Hematopoietic multipotent progenitor cell (in vitro differentiated cells): Measurements from ENCODE around the gene ZNF239. TPM values are rescaled to one million over a fixed set of nuclear protein-coding genes. Genes with fewer than 3 reads are reported as not detected.
"Not testable (repeated sequence)": the region's sequence is repeated elsewhere in the genome, so short reads cannot be mapped to it uniquely, and the experiment has no call there.

Experiments
- DNase-seq, 3 donors: peaks; one replicate each; pipeline ENCODE4 v3.0.0-alpha.2; 2011 to 2015; ENCODE audit warnings: low read depth in 2 of 3, low spot score in 2 of 3
- total RNA-seq: library from RNA; depleted of rRNA; stranded (reverse); fragments of >200 nt; gene quantifications from one replicate; pipeline ENCODE4 v1.2.3, GENCODE V29; 2012

The ZNF239 gene
- 1.1 TPM for total RNA-seq

GRCh38 chr10:43574001-43574892, at the start of gene ZNF239:
Gene ZNF239 (minus strand): TSS chr10:43574616. CDS start chr10:43558079, 16,537 bp downstream.
- DNase-seq: peak; percentile 67 to 69 (median 69)

GRCh38 chr10:43623351-43623750, 48.9 kb upstream of the ZNF239 start:
- peak in 2 of 3 donors; percentile 49 to 68 for DNase-seq

GRCh38 chr10:43622038-43622437, 47.6 kb upstream of the ZNF239 start:
- DNase-seq: no peak

GRCh38 chr10:43619368-43619767, 45.0 kb upstream of the ZNF239 start:
- DNase-seq: no peak

GRCh38 chr10:43616697-43617370, 42.4 kb upstream of the ZNF239 start:
- DNase-seq: no peak

GRCh38 chr10:43610636-43611035, 36.2 kb upstream of the ZNF239 start:
- no peak for DNase-seq

GRCh38 chr10:43607199-43607573, 32.8 kb upstream of the ZNF239 start:
- DNase-seq: no peak

- DNase-seq: peak in 2 of 3 donors; percentile 48 to 66
These were observed 32.1 kb upstream of the ZNF239 start, which contains the start of gene ZNF485 for GRCh38 chr10:43606323-43607198. Gene ZNF485 (plus strand): TSS chr10:43606438. CDS start chr10:43607051, 613 bp downstream.

GRCh38 chr10:43605850-43606322, 31.5 kb upstream of the ZNF239 start:
- DNase-seq: no peak

- not testable (repeated sequence) for DNase-seq
These were observed 27.2 kb upstream of the ZNF239 start for GRCh38 chr10:43601576-43601975.

- peak in 1 of 3 donors; percentile 71 for DNase-seq
These were observed 24.9 kb upstream of the ZNF239 start for GRCh38 chr10:43599333-43599732.

GRCh38 chr10:43598446-43598845, 24.0 kb upstream of the ZNF239 start:
- no peak for DNase-seq

- no peak for DNase-seq
These were observed 22.1 kb upstream of the ZNF239 start for GRCh38 chr10:43596546-43596945.

GRCh38 chr10:43595739-43596298, 21.4 kb upstream of the ZNF239 start:
- peak in 1 of 3 donors; percentile 14 for DNase-seq

GRCh38 chr10:43594944-43595589, 20.7 kb upstream of the ZNF239 start:
- peak in 2 of 3 donors; percentile 56 to 71 for DNase-seq

- DNase-seq: no peak
These were observed 17.0 kb upstream of the ZNF239 start for GRCh38 chr10:43591303-43591904.

- DNase-seq: not testable (repeated sequence)
These were observed 12.3 kb upstream of the ZNF239 start for GRCh38 chr10:43586730-43587115.

- DNase-seq: no peak
These were observed 11.7 kb upstream of the ZNF239 start for GRCh38 chr10:43585981-43586729.

- DNase-seq: no peak
These were observed 10.6 kb upstream of the ZNF239 start for GRCh38 chr10:43585046-43585445.
